Esophagus squamous epithelium (tissue), 5 donors: Measurements from ENCODE around the gene MRPL52. TPM values are rescaled to one million over a fixed set of nuclear protein-coding genes. Genes with fewer than 3 reads are reported as not detected.

Experiments used
- DNase-seq: peaks from one replicate; lab custom pipeline; 2025; lab: John Stamatoyannopoulos, UW
- H3K27ac ChIP-seq, 4 donors: fragments of 200-600 bp; sonication (generic); one replicate each; pipeline ENCODE4 v1.5.1; 2016 to 2019; ENCODE audit warnings: mild to moderate bottlenecking in 1 of 4
- H3K27me3 ChIP-seq, 4 donors: fragments of 200-600 bp; sonication (generic); 1 replicate in 3 of 4; 2 replicates in 1 of 4; pipeline versions ENCODE4 v1.5.1 to v1.6.0; 2017 to 2021; ENCODE audit warnings: antibody characterized with exemption in 1 of 4
- H3K36me3 ChIP-seq, 3 donors: fragments of 200-600 bp; sonication (generic); one replicate each; pipeline ENCODE4 v1.5.1; 2016 to 2019
- H3K4me1 ChIP-seq, 3 donors: fragments of 200-600 bp; sonication (generic); one replicate each; pipeline ENCODE4 v1.5.1; 2017 to 2019
- H3K4me3 ChIP-seq, 4 donors: fragments of 200-600 bp; sonication (generic); 1 replicate in 3 of 4; 2 replicates in 1 of 4; pipeline ENCODE4 v1.5.1; 2016 to 2019; ENCODE audit warnings: mild to moderate bottlenecking in 2 of 4, moderate library complexity in 1 of 4
- H3K9me3 ChIP-seq, 3 donors: fragments of 200-600 bp; sonication (generic); one replicate each; pipeline ENCODE4 v1.5.1; 2016 to 2019
- POLR2A ChIP-seq, 4 donors: fragments of 450-650 bp; IDR thresholded peaks; one replicate each; pipeline ENCODE4 v1.6.1; 2017; ENCODE audit warnings: antibody characterized with exemption in 4 of 4, mild to moderate bottlenecking in 4 of 4, moderate library complexity in 3 of 4
- WGBS, 2 donors: methylation state at CpG; one replicate each; pipeline ENCODE4 v1.1.5; 2018; 5-methylcytosine and 5-hydroxymethylcytosine counted together
- intact Hi-C: fragments of 100-400 bp; cut with DNase I; formaldehyde crosslinking; loops from one replicate; pipeline ENCODE4 v1.15.0; 2022
- total RNA-seq, 4 donors: library from RNA; depleted of rRNA; stranded (reverse); fragments of >200 nt; gene quantifications; one replicate each; pipeline ENCODE4 v1.1.0, GENCODE V29; 2016
- TF ChIP-seq, protein P1 (sequence below), 6 experiments: fragments of 450-650 bp in 4 of 6; fragments of 200-600 bp in 2 of 6; sonication (generic) in 2 of 6; IDR thresholded peaks; one replicate each; pipeline ENCODE4 v1.5.1; 2016 to 2019; ENCODE audit warnings: antibody characterized with exemption in 6 of 6, mild to moderate bottlenecking in 4 of 6, moderate library complexity in 4 of 6
- donor health status: DM: yes; HTN: yes; CAD: no.

Gene MRPL52
- total RNA-seq, 4 donors from 2014 or later, result 32.8 to 142 (median 82.1) TPM

DNA sequence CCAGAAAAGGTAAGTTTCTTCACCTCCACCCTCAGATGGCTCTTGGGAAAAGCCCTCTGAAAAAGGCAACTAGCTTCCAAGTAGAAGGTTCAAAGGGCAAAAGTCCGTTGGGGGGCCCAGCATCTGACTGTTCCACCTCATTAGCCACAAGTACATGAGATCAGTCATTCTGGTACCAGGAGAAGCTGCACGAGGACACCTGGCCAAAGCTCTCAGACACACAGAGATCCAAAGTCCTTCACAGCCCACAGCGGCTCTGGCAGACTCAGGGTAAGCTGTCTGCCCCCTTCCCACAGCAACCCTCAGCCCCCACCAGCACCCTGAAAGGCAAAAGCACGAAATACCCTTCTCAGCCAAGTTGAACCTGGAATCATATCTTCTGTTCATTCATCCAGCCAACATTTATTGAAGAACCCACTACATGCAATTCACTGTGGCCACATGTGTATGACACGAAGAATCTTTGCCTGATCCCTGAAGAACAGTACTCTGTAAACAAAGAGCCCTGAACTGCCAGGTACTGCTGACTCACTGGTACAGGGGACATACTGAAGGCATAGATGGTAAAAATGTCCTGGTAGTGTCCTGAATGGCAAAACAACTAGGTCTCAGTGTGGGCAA, 33.5 kb upstream of the MRPL52 start:
- H3K4me3 ChIP-seq, result no peak overlapping the region
- no peak for TF ChIP-seq POLR2A (IDR thresholded peaks at IDR 0.05)
- TF ChIP-seq, protein P1, sequence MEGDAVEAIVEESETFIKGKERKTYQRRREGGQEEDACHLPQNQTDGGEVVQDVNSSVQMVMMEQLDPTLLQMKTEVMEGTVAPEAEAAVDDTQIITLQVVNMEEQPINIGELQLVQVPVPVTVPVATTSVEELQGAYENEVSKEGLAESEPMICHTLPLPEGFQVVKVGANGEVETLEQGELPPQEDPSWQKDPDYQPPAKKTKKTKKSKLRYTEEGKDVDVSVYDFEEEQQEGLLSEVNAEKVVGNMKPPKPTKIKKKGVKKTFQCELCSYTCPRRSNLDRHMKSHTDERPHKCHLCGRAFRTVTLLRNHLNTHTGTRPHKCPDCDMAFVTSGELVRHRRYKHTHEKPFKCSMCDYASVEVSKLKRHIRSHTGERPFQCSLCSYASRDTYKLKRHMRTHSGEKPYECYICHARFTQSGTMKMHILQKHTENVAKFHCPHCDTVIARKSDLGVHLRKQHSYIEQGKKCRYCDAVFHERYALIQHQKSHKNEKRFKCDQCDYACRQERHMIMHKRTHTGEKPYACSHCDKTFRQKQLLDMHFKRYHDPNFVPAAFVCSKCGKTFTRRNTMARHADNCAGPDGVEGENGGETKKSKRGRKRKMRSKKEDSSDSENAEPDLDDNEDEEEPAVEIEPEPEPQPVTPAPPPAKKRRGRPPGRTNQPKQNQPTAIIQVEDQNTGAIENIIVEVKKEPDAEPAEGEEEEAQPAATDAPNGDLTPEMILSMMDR (IDR thresholded peaks at IDR 0.05), result no peak
- no peak overlapping the region for H3K27ac ChIP-seq
- whole genome bisulfite sequencing, 2 donors, result 43 to 82% methylated on average over 2 to 5 of the region's 5 CpGs
- no peaks in the 10 kb centered on the region for H3K36me3 ChIP-seq
- no peaks in the 10 kb centered on the region for H3K9me3 ChIP-seq
- no peaks in the 10 kb centered on the region for H3K4me1 ChIP-seq
- DNase-seq, result no peak
- intact Hi-C loops, result no loop called here
- H3K27me3 ChIP-seq, result peaks cover 0 to 11% (median 0%) of the 10 kb centered on the region in 4 donors

DNA sequence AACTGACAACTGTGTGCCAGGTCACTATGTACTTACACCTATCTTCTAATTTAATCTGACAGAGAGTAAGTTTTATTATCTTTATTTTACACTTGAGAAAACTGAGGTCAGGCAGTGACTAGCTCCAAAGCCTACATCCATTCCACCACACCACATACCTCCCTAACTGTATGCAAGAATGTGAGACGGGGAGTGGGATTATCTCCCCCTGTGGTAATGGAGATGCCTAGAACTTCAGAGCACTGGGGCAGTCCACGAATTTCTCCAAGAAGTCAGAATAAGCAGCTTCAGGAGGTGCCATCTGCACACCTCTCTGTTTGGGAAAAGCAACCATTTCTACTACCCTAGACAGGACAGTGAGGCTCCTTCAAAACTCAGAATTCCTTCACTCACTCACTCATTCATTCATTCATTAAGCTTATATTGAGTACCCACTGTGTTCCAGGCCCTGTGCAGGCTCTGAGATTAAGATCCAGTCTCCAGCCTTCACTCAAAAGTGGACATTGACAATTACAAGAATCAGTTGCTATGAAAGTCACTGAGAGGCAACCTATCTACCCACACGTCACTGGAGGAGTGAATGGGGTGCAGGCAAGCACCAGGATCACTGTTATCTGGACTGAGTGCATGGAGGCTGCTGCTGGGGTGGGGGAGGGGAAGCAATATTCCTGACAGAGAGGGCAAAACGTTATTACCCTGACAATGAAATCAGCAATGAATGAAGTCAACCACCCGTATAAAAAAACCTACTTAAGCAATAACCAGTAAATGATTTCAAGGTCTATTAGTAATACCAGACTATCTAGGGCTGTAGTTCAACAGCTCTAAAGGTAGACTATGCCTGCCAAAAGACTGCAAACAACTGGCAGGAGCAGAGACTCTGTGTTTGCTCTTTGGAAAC, 32.4 kb upstream of the MRPL52 start:
- intact Hi-C loops, result no loop called here
- 37 to 38% methylated on average over 3 to 5 of the region's 5 CpGs for WGBS, 2 donors
- no peak for TF ChIP-seq POLR2A (IDR thresholded peaks at IDR 0.05)
- TF ChIP-seq, protein P1 (IDR thresholded peaks at IDR 0.05), result no peak

DNA sequence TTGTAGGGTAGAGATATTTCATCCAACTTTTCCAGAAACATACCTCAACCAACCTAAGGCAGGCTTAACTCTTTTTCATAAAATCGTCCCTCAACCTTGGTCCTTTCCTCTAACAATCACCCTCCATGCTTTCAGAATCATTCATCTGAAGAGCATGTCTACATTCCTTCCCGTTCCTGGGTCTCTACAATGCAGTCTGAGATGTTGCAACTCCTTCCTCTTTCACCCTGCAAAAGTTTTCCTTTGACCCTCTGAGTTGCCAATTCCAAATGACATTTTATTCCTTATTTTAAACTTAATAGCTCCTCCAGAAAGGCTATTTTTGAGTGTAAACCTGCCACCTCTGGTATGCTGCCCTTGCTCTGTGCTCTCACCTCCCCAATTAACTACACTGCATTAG, 31.2 kb upstream of the MRPL52 start:
- intact Hi-C loops, result no loop called here
- Histone ChIP-seq H3K27ac (peak overlapping the region in 1 of 4 donors; percentile 34), H3K36me3 (no peaks in the 10 kb centered on the region), H3K27me3 (peaks cover 0 to 11% (median 0%) of the 10 kb centered on the region in 4 donors), H3K4me3 (no peak overlapping the region), H3K9me3 (no peaks in the 10 kb centered on the region), H3K4me1 (no peaks in the 10 kb centered on the region)
- DNase-seq, result no peak
- TF ChIP-seq, protein P1 (IDR thresholded peaks at IDR 0.05), result no peak
- TF ChIP-seq POLR2A (IDR thresholded peaks at IDR 0.05), result no peak
- WGBS, 2 donors, result 36 to 42% methylated on average over 2 of the region's 2 CpGs

More for the DNA sequence above, 32.4 kb upstream of the MRPL52 start:
- H3K9me3 ChIP-seq, result no peaks in the 10 kb centered on the region
- H3K27ac ChIP-seq, result no peak overlapping the region
- peaks cover 0 to 11% (median 0%) of the 10 kb centered on the region in 4 donors for H3K27me3 ChIP-seq
- no peaks in the 10 kb centered on the region for H3K4me1 ChIP-seq
- H3K4me3 ChIP-seq, result no peak overlapping the region
- H3K36me3 ChIP-seq, result no peaks in the 10 kb centered on the region
- no peak for DNase-seq

GRCh38 chr14:22800346-22800745, 29.3 kb upstream of the MRPL52 start:
- TF ChIP-seq, protein P1 (IDR thresholded peaks at IDR 0.05), result no peak
- no peak for TF ChIP-seq POLR2A (IDR thresholded peaks at IDR 0.05)
- Histone ChIP-seq H3K36me3 (no peaks in the 10 kb centered on the region), H3K27ac (no peak overlapping the region), H3K4me1 (no peaks in the 10 kb centered on the region), H3K4me3 (no peak overlapping the region), H3K27me3 (peaks cover 0 to 11% (median 0%) of the 10 kb centered on the region in 4 donors), H3K9me3 (no peaks in the 10 kb centered on the region)
- intact Hi-C loops, result no loop called here
- 86 to 90% methylated on average over 10 of the region's 10 CpGs for WGBS, 2 donors
- no peak for DNase-seq

DNA sequence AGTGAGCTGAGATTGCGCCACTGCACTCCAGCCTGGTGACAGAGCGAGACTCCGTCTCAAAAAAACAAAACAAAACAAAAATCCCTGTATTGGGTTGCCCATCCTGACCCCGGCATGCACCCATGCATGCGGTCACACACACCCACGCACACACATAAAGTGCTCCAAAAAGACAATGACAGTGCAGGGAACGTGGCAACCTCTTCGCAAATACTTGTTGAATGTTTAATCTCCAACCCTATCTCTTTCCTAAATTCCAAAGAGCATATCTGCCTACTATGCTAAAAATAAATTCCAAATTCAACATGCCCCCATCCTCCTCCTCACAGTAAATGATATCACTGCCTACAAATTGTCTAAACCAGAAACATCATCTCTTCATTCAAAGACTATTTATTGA, 28.0 kb upstream of the MRPL52 start:
- intact Hi-C loops, result no loop called here

More for the DNA sequence above, 28.0 kb upstream of the MRPL52 start:
- no peak for DNase-seq
- Histone ChIP-seq H3K27ac (no peak overlapping the region), H3K36me3 (no peaks in the 10 kb centered on the region), H3K27me3 (peaks cover 0 to under 1% (median 0%) of the 10 kb centered on the region in 4 donors), H3K9me3 (no peaks in the 10 kb centered on the region), H3K4me3 (no peak overlapping the region), H3K4me1 (no peaks in the 10 kb centered on the region)
- WGBS, 2 donors, result 82 to 86% methylated on average over 8 of the region's 8 CpGs
- no peak for TF ChIP-seq POLR2A (IDR thresholded peaks at IDR 0.05)
- TF ChIP-seq, protein P1 (IDR thresholded peaks at IDR 0.05), result no peak
